DOHH2 (cell line): ENCODE data around the gene G6PC2.

Experiments
- H3F3A ChIP-seq: fragments of 200-600 bp; sonication (generic), shearing (Covaris generic); 2 replicates; pipeline ENCODE4 v1.6.0; 2016; ENCODE audit warnings: antibody characterized with exemption, mild to moderate bottlenecking; ENCODE audit not compliant: control insufficient read depth, insufficient read depth
- H3K27ac ChIP-seq: fragments of 200-600 bp; sonication (generic); 2 replicates; pipeline ENCODE4 v1.5.1; 2014; ENCODE audit warnings: low read depth, mild to moderate bottlenecking, low read length, moderate library complexity
- H3K27me3 ChIP-seq: fragments of 200-600 bp; sonication (generic); 2 replicates; pipeline ENCODE4 v1.6.1; 2014; ENCODE audit warnings: mild to moderate bottlenecking, low read length, mixed read lengths; ENCODE audit not compliant: control insufficient read depth
- H3K36me3 ChIP-seq: fragments of 200-600 bp; sonication (generic); 2 replicates; pipeline ENCODE4 v1.6.1; 2014; ENCODE audit warnings: mild to moderate bottlenecking, low read length, moderate library complexity, mixed read lengths; ENCODE audit not compliant: control insufficient read depth
- H3K4me1 ChIP-seq: fragments of 200-600 bp; sonication (generic); 2 replicates; pipeline ENCODE4 v1.6.1; 2014; ENCODE audit warnings: mild to moderate bottlenecking, low read length, mixed read lengths; ENCODE audit not compliant: control insufficient read depth
- H3K4me2 ChIP-seq: fragments of 200-600 bp; sonication (generic); 2 replicates; pipeline ENCODE4 v1.6.0; 2014; ENCODE audit warnings: mild to moderate bottlenecking, low read length, moderate library complexity
- H3K4me3 ChIP-seq: fragments of 200-600 bp; sonication (generic); 2 replicates; pipeline ENCODE4 v1.5.1; 2014; ENCODE audit warnings: mild to moderate bottlenecking, low read length, mixed read lengths
- H3K79me2 ChIP-seq: fragments of 200-600 bp; sonication (generic); 2 replicates; pipeline ENCODE4 v1.6.1; 2014; ENCODE audit warnings: mild to moderate bottlenecking, low read length, mixed read lengths; ENCODE audit not compliant: control insufficient read depth
- H3K9me2 ChIP-seq: fragments of 200-600 bp; sonication (generic); replicated peaks from 2 replicates; pipeline ENCODE4 v1.6.1; 2014; ENCODE audit warnings: mild to moderate bottlenecking, low read length, mixed read lengths; ENCODE audit not compliant: control insufficient read depth
- H3K9me3 ChIP-seq: fragments of 200-600 bp; sonication (generic); 2 replicates; pipeline ENCODE4 v1.6.1; 2014; ENCODE audit warnings: antibody characterized with exemption, low read length, mixed read lengths; ENCODE audit not compliant: control insufficient read depth, insufficient read depth
- H4K20me1 ChIP-seq: fragments of 200-600 bp; sonication (generic); 2 replicates; pipeline ENCODE4 v1.6.0; 2014; ENCODE audit warnings: low read depth, mild to moderate bottlenecking, antibody characterized with exemption, low read length, moderate library complexity; ENCODE audit not compliant: control insufficient read depth, insufficient read depth
- CTCF ChIP-seq: fragments of 200-600 bp; sonication (generic); IDR thresholded peaks from one replicate; pipeline ENCODE4 v1.5.1; 2014; ENCODE audit warnings: antibody characterized with exemption, mild to moderate bottlenecking, low read depth, low read length; ENCODE audit not compliant: poor library complexity, severe bottlenecking
- EZH2phosphoT487 ChIP-seq: fragments of 200-600 bp; sonication (generic); IDR thresholded peaks from 2 replicates; pipeline ENCODE4 v1.6.1; 2017; ENCODE audit warnings: borderline replicate concordance, mild to moderate bottlenecking, antibody characterized with exemption, low read length, moderate library complexity, mixed read lengths

The G6PC2 gene

GRCh38 chr2:168897449-168897848 lies 3.6 kb upstream of the G6PC2 start:
- no peaks in the 10 kb centered on the region for H3K4me1 ChIP-seq
- no peak overlapping the region for H3K4me3 ChIP-seq
- no peaks in the 10 kb centered on the region for H4K20me1 ChIP-seq
- no peak overlapping the region for H3K27ac ChIP-seq
- no peaks in the 10 kb centered on the region for H3K27me3 ChIP-seq
- H3K36me3 ChIP-seq: no peaks in the 10 kb centered on the region
- H3K9me2 ChIP-seq: no peaks in the 10 kb centered on the region
- no peaks in the 10 kb centered on the region for H3K9me3 ChIP-seq
- no peak for TF ChIP-seq EZH2phosphoT487
- H3K79me2 ChIP-seq: no peaks in the 10 kb centered on the region
- no peaks in the 10 kb centered on the region for H3F3A ChIP-seq
- no peak overlapping the region for H3K4me2 ChIP-seq

- H3K27me3 ChIP-seq: peaks cover 7% of the 10 kb centered on the region; the same call in 1 of the 2 replicates
- no peak overlapping the region for H3K4me2 ChIP-seq
- no peaks in the 10 kb centered on the region for H3K79me2 ChIP-seq
- no peak overlapping the region for H3K4me3 ChIP-seq
- H3F3A ChIP-seq: no peaks in the 10 kb centered on the region
- no peaks in the 10 kb centered on the region for H4K20me1 ChIP-seq
- H3K9me2 ChIP-seq: no peaks in the 10 kb centered on the region
- no peaks in the 10 kb centered on the region for H3K9me3 ChIP-seq
- H3K4me1 ChIP-seq: no peaks in the 10 kb centered on the region
- no peaks in the 10 kb centered on the region for H3K36me3 ChIP-seq
- TF ChIP-seq EZH2phosphoT487 (no peak), CTCF (no peak)
- no peak overlapping the region for H3K27ac ChIP-seq
Measured at GRCh38 chr2:168903888-168904287, 2.8 kb downstream of the G6PC2 start.

DNA sequence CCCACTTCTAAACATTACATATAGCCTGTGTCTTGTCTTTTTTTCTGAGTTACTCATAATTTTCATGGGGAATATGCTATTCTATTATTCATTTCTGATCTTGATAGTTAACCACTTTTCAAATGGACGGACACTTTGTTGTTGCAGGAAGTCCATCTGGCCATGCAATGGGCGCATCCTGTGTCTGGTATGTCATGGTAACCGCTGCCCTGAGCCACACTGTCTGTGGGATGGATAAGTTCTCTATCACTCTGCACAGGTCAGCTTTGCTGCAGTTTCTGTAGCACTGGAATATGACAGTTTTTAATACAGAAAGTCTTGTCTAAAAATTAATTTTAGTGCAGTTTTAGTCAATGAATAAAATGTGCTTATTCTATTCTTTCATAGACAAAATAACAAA lies 3.3 kb downstream of the G6PC2 start:
- Histone ChIP-seq H3K27me3 (peaks cover 7% of the 10 kb centered on the region; the same call in 1 of the 2 replicates), H3F3A (no peaks in the 10 kb centered on the region), H4K20me1 (no peaks in the 10 kb centered on the region), H3K79me2 (no peaks in the 10 kb centered on the region), H3K9me2 (no peaks in the 10 kb centered on the region), H3K36me3 (no peaks in the 10 kb centered on the region), H3K4me1 (no peaks in the 10 kb centered on the region), H3K9me3 (no peaks in the 10 kb centered on the region), H3K27ac (no peak overlapping the region), H3K4me2 (no peak overlapping the region), H3K4me3 (no peak overlapping the region)
- TF ChIP-seq CTCF (no peak), EZH2phosphoT487 (no peak)

GRCh38 chr2:168907940-168908662 lies 7.0 kb downstream of the G6PC2 start:
- H3K27ac ChIP-seq: no peak overlapping the region
- H3K4me2 ChIP-seq: no peak overlapping the region
- no peaks in the 10 kb centered on the region for H3F3A ChIP-seq
- H3K36me3 ChIP-seq: no peaks in the 10 kb centered on the region
- no peaks in the 10 kb centered on the region for H3K4me1 ChIP-seq
- peaks cover 7% of the 10 kb centered on the region; the same call in 1 of the 2 replicates for H3K27me3 ChIP-seq
- H3K79me2 ChIP-seq: no peaks in the 10 kb centered on the region
- H4K20me1 ChIP-seq: no peaks in the 10 kb centered on the region
- no peaks in the 10 kb centered on the region for H3K9me3 ChIP-seq
- no peaks in the 10 kb centered on the region for H3K9me2 ChIP-seq
- no peak overlapping the region for H3K4me3 ChIP-seq
- no peak for TF ChIP-seq EZH2phosphoT487
- no peak for TF ChIP-seq CTCF
